Suprapubic skin (tissue), 4 donors: ENCODE data around the gene MT1A. TPM values are rescaled to one million over a fixed set of nuclear protein-coding genes. Genes with fewer than 3 reads are reported as not detected.

Experiments used
- DNase-seq, 2 donors: peaks; one replicate each; pipeline ENCODE4 v3.0.0-alpha.2; 2019; ENCODE audit warnings: low spot score in 2 of 2
- H3K27ac ChIP-seq: fragments of 200-600 bp; sonication (generic); one replicate; pipeline ENCODE4 v1.5.1; 2019
- H3K27me3 ChIP-seq: fragments of 200-600 bp; sonication (generic); one replicate; pipeline ENCODE4 v1.5.1; 2019
- H3K36me3 ChIP-seq: fragments of 200-600 bp; sonication (generic); one replicate; pipeline ENCODE4 v1.5.1; 2019
- H3K4me1 ChIP-seq: fragments of 200-600 bp; sonication (generic); one replicate; pipeline ENCODE4 v1.5.1; 2019
- H3K4me3 ChIP-seq: fragments of 200-600 bp; sonication (generic); one replicate; pipeline ENCODE4 v1.5.1; 2019; ENCODE audit warnings: mild to moderate bottlenecking
- H3K9me3 ChIP-seq: fragments of 200-600 bp; sonication (generic); one replicate; pipeline ENCODE4 v1.5.1; 2019
- CTCF ChIP-seq, 2 donors: fragments of 200-600 bp in 1 of 2; fragments of 450-650 bp in 1 of 2; sonication (generic) in 1 of 2; IDR thresholded peaks; one replicate each; pipeline ENCODE4 v1.5.1; 2016 to 2019; ENCODE audit warnings: antibody characterized with exemption in 2 of 2, mild to moderate bottlenecking in 1 of 2, moderate library complexity in 1 of 2
- EP300 ChIP-seq: sonication (generic); formaldehyde crosslinking; IDR thresholded peaks from one replicate; pipeline ENCODE4 v1.6.1; 2017; ENCODE audit warnings: antibody characterized with exemption
- POLR2A ChIP-seq, 2 donors: fragments of 450-650 bp; IDR thresholded peaks; one replicate each; pipeline ENCODE4 v1.6.1; 2017; ENCODE audit warnings: antibody characterized with exemption in 2 of 2, mild to moderate bottlenecking in 2 of 2, moderate library complexity in 2 of 2
- POLR2AphosphoS5 ChIP-seq, 3 donors: sonication (generic); formaldehyde crosslinking; IDR thresholded peaks; one replicate each; pipeline ENCODE4 v1.6.1; 2017; ENCODE audit warnings: antibody characterized with exemption in 3 of 3
- WGBS: methylation state at CpG from one replicate; pipeline ENCODE4 v1.1.5; 2018; 5-methylcytosine and 5-hydroxymethylcytosine counted together
- total RNA-seq, 4 donors: library from RNA; depleted of rRNA; stranded (reverse); fragments of >200 nt; gene quantifications; one replicate each; pipeline ENCODE4 v1.1.0, GENCODE V29; 2016

MT1A gene
- total RNA-seq, 4 donors from 2014 or later, result 5.2 to 93.7 (median 29.4) TPM

- Histone ChIP-seq H3K36me3 (no peaks in the 10 kb centered on the region), H3K27ac (peak overlapping the region; percentile 96), H3K9me3 (no peaks in the 10 kb centered on the region), H3K4me1 (peaks cover 58% of the 10 kb centered on the region), H3K27me3 (no peaks in the 10 kb centered on the region), H3K4me3 (peak overlapping the region; percentile 73)
- TF ChIP-seq CTCF (IDR thresholded peaks at IDR 0.05), result no peak
- no peak for TF ChIP-seq POLR2A (IDR thresholded peaks at IDR 0.05)
- no peak for TF ChIP-seq EP300
- TF ChIP-seq POLR2AphosphoS5 (IDR thresholded peaks at IDR 0.05), result no peak
- no peak for DNase-seq
- WGBS, result 40% methylated on average over 2 of the region's 2 CpGs
These were observed 27.8 kb upstream of the MT1A start for GRCh38 chr16:56610609-56611111.

GRCh38 chr16:56611281-56611833 lies 27.1 kb upstream of the MT1A start:
- DNase-seq, result no peak
- Histone ChIP-seq H3K9me3 (no peaks in the 10 kb centered on the region), H3K36me3 (no peaks in the 10 kb centered on the region), H3K4me1 (peaks cover 51% of the 10 kb centered on the region), H3K27me3 (no peaks in the 10 kb centered on the region), H3K4me3 (no peak overlapping the region), H3K27ac (peak overlapping the region; percentile 96)
- 61% methylated on average over 2 of the region's 2 CpGs for WGBS
- TF ChIP-seq POLR2AphosphoS5 (IDR thresholded peaks at IDR 0.05) (peak in 1 of 3 donors; percentile 15), EP300 (no peak)

GRCh38 chr16:56613706-56614105 lies 24.8 kb upstream of the MT1A start:
- Histone ChIP-seq H3K27ac (no peak overlapping the region), H3K4me1 (peaks cover 45% of the 10 kb centered on the region), H3K9me3 (no peaks in the 10 kb centered on the region), H3K27me3 (no peaks in the 10 kb centered on the region), H3K4me3 (no peak overlapping the region), H3K36me3 (no peaks in the 10 kb centered on the region)
- TF ChIP-seq POLR2AphosphoS5 (IDR thresholded peaks at IDR 0.05) (no peak), CTCF (IDR thresholded peaks at IDR 0.05) (no peak), POLR2A (IDR thresholded peaks at IDR 0.05) (no peak)
- no peak for DNase-seq

- no peak for DNase-seq
- Histone ChIP-seq H3K4me3 (no peak overlapping the region), H3K9me3 (no peaks in the 10 kb centered on the region), H3K36me3 (no peaks in the 10 kb centered on the region), H3K27ac (no peak overlapping the region), H3K27me3 (no peaks in the 10 kb centered on the region), H3K4me1 (peaks cover 36% of the 10 kb centered on the region)
- TF ChIP-seq EP300 (no peak), POLR2AphosphoS5 (IDR thresholded peaks at IDR 0.05) (no peak), POLR2A (IDR thresholded peaks at IDR 0.05) (no peak), CTCF (IDR thresholded peaks at IDR 0.05) (no peak)
These were observed 23.9 kb upstream of the MT1A start for GRCh38 chr16:56614549-56614991.

- Histone ChIP-seq H3K27ac (no peak overlapping the region), H3K9me3 (no peaks in the 10 kb centered on the region), H3K27me3 (no peaks in the 10 kb centered on the region), H3K4me3 (no peak overlapping the region), H3K4me1 (peaks cover 28% of the 10 kb centered on the region), H3K36me3 (no peaks in the 10 kb centered on the region)
- TF ChIP-seq EP300, result no peak
- WGBS, result 79% methylated on average over 3 of the region's 3 CpGs
- no peak for DNase-seq
These were observed 23.1 kb upstream of the MT1A start for GRCh38 chr16:56615353-56615752.

- no peak for TF ChIP-seq CTCF (IDR thresholded peaks at IDR 0.05)
- TF ChIP-seq EP300, result no peak
- TF ChIP-seq POLR2A (IDR thresholded peaks at IDR 0.05), result no peak
- Histone ChIP-seq H3K4me3 (peak overlapping the region; percentile 44), H3K9me3 (no peaks in the 10 kb centered on the region), H3K4me1 (peaks cover 15% of the 10 kb centered on the region), H3K27me3 (no peaks in the 10 kb centered on the region), H3K36me3 (no peaks in the 10 kb centered on the region), H3K27ac (no peak overlapping the region)
- DNase-seq, result no peak
- WGBS, result 62% methylated on average over 23 of the region's 23 CpGs
These were observed 21.8 kb upstream of the MT1A start for GRCh38 chr16:56616608-56617211.
